Right lobe of liver (tissue), 4 donors: Measurements from ENCODE around the gene DACH1.

ENCODE experiments used
- CTCF ChIP-seq, 4 donors: fragments of 200-600 bp in 3 of 4; fragments of 450-650 bp in 1 of 4; IDR thresholded peaks; one replicate each; pipeline versions ENCODE4 v1.5.1 to v1.8.0; 2016 to 2022; ENCODE audit warnings: antibody characterized with exemption in 4 of 4, mild to moderate bottlenecking in 2 of 4
- POLR2A ChIP-seq: fragments of 450-650 bp; IDR thresholded peaks from one replicate; pipeline ENCODE4 v1.6.1; 2017; ENCODE audit warnings: antibody characterized with exemption, mild to moderate bottlenecking
- donor health status: DM: no; HTN: no; CAD: no.
- donor health status: DM: no; HTN: no; CAD: no.
- donor health status: DM: no; HTN: yes; CAD: no.

DNA sequence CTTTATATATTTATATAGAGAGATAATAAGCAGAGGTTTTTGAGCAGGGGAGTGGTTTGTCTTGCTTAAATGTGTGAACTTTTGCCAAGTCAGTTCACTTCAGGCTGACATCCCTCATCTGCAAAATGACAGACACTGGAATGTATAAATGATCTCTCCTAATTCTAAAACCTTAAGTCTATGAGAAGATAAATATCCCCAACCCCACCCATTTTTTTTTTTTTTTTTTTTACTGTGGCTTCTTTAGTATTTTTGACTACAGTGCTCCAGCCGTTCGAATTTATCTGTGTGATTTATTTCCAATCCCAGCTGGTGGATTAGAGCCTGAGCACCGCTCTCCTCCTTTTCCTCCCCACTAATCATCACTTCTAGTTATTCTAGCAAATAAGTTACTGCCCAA, 234.8 kb downstream of the DACH1 start:
- TF ChIP-seq CTCF (IDR thresholded peaks at IDR 0.05) = no peak
- no peak for TF ChIP-seq POLR2A
